Adipose tissue (tissue), 3 donors: ENCODE data around the gene GABARAPL2. TPM values are rescaled to one million over a fixed set of nuclear protein-coding genes. Genes with fewer than 3 reads are reported as not detected.
"Not testable (repeated sequence)": the region's sequence is repeated elsewhere in the genome, so short reads cannot be mapped to it uniquely, and the experiment has no call there.

ENCODE experiments used
- H3K27ac ChIP-seq: one replicate; pipeline ENCODE4 v1.5.1; 2013; ENCODE audit warnings: low read depth, low read length
- WGBS, 3 donors: extraction: QIAGEN DNeasy Blood & Tissue Kit; methylation state at CpG; one replicate each; pipeline ENCODE4 v1.1.7; 2013; 5-methylcytosine and 5-hydroxymethylcytosine counted together
- polyA plus RNA-seq, 3 donors: library from polyadenylated mRNA; stranded (reverse); fragments of 200-250 nt; gene quantifications; one replicate each; pipeline ENCODE4 v1.2.3, GENCODE V29; 2013
- donor health status: healthy with polysubstance abuse.
- donor health status: Bipolar disorder and iron deficiency.
- donor health status: healthy.

The GABARAPL2 gene
- polyA plus RNA-seq = 100 to 1,000 TPM in 2 of 3 donors, 10 to 100 TPM in 1; 59.4 to 219 (median 124) TPM

GRCh38 chr16:75566040-75566757, at the start of gene GABARAPL2:
Gene GABARAPL2, plus strand, starts transcription at chr16:75566379. Its CDS starts 108 bp downstream, at chr16:75566487.
- H3K27ac ChIP-seq = no peak within 1 kb of the TSS
- 0 to 1% (median 0%) methylated on average over 63 to 69 of the region's 69 CpGs for WGBS, 3 donors

GRCh38 chr16:75519175-75519574, 47.0 kb upstream of the GABARAPL2 start:
- WGBS, 3 donors = 89 to 93% (median 90%) methylated on average over 6 of the region's 6 CpGs
- no peak overlapping the region for H3K27ac ChIP-seq

- 88 to 93% (median 90%) methylated on average over 5 of the region's 5 CpGs for WGBS, 3 donors
- no peak overlapping the region for H3K27ac ChIP-seq
Observed at GRCh38 chr16:75526032-75526790, 40.0 kb upstream of the GABARAPL2 start.

GRCh38 chr16:75527825-75528299, 38.3 kb upstream of the GABARAPL2 start:
- no peak overlapping the region for H3K27ac ChIP-seq
- WGBS, 3 donors = 50 to 83% (median 82%) methylated on average over 5 of the region's 5 CpGs

- WGBS, 3 donors = 93 to 95% (median 94%) methylated on average over 74 to 81 of the region's 81 CpGs
- H3K27ac ChIP-seq = no peak overlapping the region
Observed at GRCh38 chr16:75529056-75529905, 36.9 kb upstream of the GABARAPL2 start.

GRCh38 chr16:75529959-75530358, 36.2 kb upstream of the GABARAPL2 start:
- 95 to 97% (median 97%) methylated on average over 29 of the region's 29 CpGs for WGBS, 3 donors
- H3K27ac ChIP-seq = no peak overlapping the region

GRCh38 chr16:75532142-75532765, 33.9 kb upstream of the GABARAPL2 start:
- no peak overlapping the region for H3K27ac ChIP-seq
- WGBS, 3 donors = 81 to 89% (median 88%) methylated on average over 8 of the region's 8 CpGs

- H3K27ac ChIP-seq = no peak overlapping the region
- WGBS, 3 donors = 81 to 92% (median 91%) methylated on average over 2 of the region's 2 CpGs
Observed at GRCh38 chr16:75532791-75533190, 33.4 kb upstream of the GABARAPL2 start.

- 83 to 85% (median 84%) methylated on average over 19 of the region's 19 CpGs for WGBS, 3 donors
- H3K27ac ChIP-seq = no peak overlapping the region
Observed at GRCh38 chr16:75534560-75535205, 31.5 kb upstream of the GABARAPL2 start.

GRCh38 chr16:75535211-75535843, 30.9 kb upstream of the GABARAPL2 start:
- no peak overlapping the region for H3K27ac ChIP-seq
- WGBS, 3 donors = 67 to 74% (median 70%) methylated on average over 26 to 34 of the region's 34 CpGs

GRCh38 chr16:75535901-75536300, 30.3 kb upstream of the GABARAPL2 start, which contains the start of gene CHST5:
Gene CHST5, minus strand, starts transcription at chr16:75536108. Its CDS starts 5,724 bp downstream, at chr16:75530384.
- WGBS, 3 donors = 82 to 91% (median 87%) methylated on average over 7 of the region's 7 CpGs
- no peak within 1 kb of the TSS for H3K27ac ChIP-seq

GRCh38 chr16:75537776-75538175, 28.4 kb upstream of the GABARAPL2 start:
- H3K27ac ChIP-seq = no peak overlapping the region
- WGBS, 3 donors = 89 to 95% (median 90%) methylated on average over 4 of the region's 4 CpGs

GRCh38 chr16:75538882-75539565, 27.2 kb upstream of the GABARAPL2 start:
- H3K27ac ChIP-seq = not testable (repeated sequence)

GRCh38 chr16:75541236-75541635, 24.9 kb upstream of the GABARAPL2 start:
- no peak overlapping the region for H3K27ac ChIP-seq
- whole genome bisulfite sequencing, 3 donors = 71 to 94% (median 92%) methylated on average over 5 of the region's 5 CpGs

More at GRCh38 chr16:75538882-75539565, 27.2 kb upstream of the GABARAPL2 start:
- WGBS, 3 donors = 60 to 94% (median 85%) methylated on average over 6 to 8 of the region's 10 CpGs

- H3K27ac ChIP-seq = not testable (repeated sequence)
- 89 to 93% (median 93%) methylated on average over 8 of the region's 8 CpGs for WGBS, 3 donors
Observed at GRCh38 chr16:75542462-75542861, 23.7 kb upstream of the GABARAPL2 start.

- not testable (repeated sequence) for H3K27ac ChIP-seq
- WGBS, 3 donors = no CpG with 5 or more reads among the region's 1 CpG
Observed at GRCh38 chr16:75545879-75546278, 20.3 kb upstream of the GABARAPL2 start.

GRCh38 chr16:75546293-75546692, 19.9 kb upstream of the GABARAPL2 start:
- WGBS, 3 donors = 92 to 97% (median 95%) methylated on average over 7 of the region's 7 CpGs

More at GRCh38 chr16:75546293-75546692, 19.9 kb upstream of the GABARAPL2 start:
- no peak overlapping the region for H3K27ac ChIP-seq
